Stimulated activated CD4-positive, alpha-beta T cell treated with anti-CD3 and anti-CD28 coated beads, TNF-alpha, amount 100 ng/mL, for 24 hours (primary cell): Measurements from ENCODE around the gene CENPF.

Experiments used
- DNase-seq, 3 experiments: peaks; one replicate each; pipeline ENCODE4 v3.0.0-alpha.2; 2020; ENCODE audit warnings: low read depth in 3 of 3

CENPF gene

DNA sequence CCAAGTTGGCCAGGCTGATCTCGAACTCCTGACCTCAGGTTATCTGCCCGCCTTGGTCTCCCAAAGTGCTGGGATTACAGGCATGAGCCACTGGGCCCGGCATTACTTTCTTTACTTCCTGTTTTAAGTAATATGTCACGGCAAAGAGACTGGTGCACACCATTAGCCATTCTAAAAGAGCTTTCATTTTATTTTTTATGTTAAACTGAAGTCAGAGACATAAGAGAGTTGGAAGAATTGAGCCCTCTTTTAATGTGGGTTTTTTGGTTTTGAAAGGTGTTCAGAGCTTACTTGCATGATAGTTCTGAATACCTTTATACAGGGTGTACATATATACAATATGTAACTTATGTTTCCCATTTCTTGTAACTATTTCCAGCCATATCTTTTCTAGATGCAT is 14.3 kb downstream of the CENPF start:
- no peak for DNase-seq

GRCh38 chr1:214617843-214618242 is 14.8 kb downstream of the CENPF start:
- DNase-seq = no peak

- DNase-seq = no peak
Observed at GRCh38 chr1:214621236-214621635, 18.2 kb downstream of the CENPF start.

DNA sequence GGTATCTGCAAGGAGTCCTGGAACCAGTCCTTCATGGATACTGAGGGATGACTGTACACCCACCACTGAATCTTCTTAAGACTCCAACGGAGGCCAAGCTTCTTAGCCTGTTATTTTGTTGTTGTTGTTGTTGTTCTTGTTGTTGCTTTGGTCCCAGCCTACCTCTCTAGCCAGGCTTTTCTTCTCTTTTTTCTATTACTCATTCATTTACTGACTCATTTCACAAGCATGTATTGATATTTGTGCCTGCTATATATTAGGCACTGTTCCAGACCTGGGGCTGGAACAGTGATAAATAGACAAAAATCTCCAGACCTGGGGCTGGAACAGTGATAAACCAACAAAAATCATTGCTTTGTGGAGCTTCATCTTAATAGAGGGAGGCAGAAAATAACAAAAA is 20.4 kb downstream of the CENPF start:
- DNase-seq = no peak

DNA sequence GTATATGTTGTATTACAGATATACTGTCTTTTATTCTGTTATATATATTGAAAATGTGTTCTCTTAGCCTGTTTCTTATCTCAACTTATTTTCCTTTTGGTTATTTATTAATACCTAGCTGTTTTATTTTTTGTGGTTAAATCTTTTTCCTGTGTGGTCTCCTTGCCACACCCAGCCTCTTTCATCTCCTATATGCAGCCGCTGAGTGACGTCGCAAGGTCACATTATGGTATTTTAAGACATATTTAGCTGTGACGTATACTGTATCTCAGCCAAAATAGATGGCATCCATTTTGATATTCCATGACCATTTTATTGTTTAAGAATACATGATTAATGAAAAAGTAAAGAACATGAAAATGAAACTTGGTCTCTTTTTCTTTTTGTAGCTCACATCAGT is 29.1 kb downstream of the CENPF start:
- no peak for DNase-seq

DNA sequence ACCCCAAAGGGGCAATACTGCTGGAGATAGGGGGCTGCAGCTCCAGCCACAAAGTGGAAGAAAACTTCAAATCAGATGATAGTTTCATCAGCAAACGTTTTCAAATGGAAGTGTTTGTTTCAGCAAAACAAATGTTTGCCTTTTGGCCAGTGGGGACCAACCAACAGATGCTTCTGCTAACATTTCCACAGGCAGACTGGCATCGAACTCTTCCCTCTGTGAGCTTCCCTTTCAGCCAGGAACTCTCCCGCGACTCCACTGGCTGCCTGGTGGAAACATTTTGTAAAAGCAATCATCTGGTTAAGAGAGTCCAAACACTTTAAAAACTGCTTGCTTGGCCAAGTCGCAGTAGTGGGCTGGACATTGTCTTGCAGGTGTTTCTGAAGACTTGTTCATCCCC is 30.7 kb downstream of the CENPF start:
- DNase-seq = no peak

DNA sequence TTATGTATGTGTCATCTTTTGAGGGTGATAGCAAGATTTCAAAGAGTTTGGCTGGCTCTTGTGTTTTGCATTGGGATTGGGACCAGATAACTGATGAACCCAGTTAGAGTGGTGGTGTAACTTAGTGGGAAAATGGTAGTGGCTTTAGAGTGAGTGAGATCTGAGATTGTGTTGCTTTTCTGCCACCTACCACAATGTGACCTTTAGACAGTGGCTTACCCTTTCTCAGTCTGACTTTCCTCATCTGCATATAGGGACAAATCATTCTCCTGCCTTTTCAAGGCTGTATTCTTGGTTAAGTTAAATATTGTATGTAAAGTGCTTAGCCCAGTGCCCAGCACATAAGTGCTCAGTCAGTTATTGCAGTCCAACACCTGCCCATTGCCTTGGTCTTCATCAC is 31.3 kb downstream of the CENPF start:
- no peak for DNase-seq

GRCh38 chr1:214635086-214635485 is 32.1 kb downstream of the CENPF start:
- DNase-seq = no peak

DNA sequence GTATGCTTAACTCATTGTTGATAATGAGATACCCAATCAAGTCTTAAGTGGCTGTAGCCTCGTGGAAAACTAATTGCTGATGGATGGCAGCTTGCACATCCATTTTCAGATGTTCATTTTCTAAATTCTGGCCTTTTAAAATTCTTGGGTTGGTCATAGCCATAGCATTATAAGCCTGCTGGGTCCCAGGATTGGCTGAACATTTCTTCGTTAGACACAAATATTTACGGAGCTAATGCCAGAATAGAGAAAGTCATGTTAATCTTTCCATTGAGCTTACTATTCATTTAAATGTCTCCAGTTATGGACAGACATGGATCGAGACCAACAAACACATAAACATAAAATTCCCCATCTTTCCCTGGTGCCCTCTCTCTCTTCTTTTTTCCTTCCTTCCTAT is 32.5 kb downstream of the CENPF start:
- no peak for DNase-seq

GRCh38 chr1:214636436-214636835 is 33.4 kb downstream of the CENPF start:
- DNase-seq = no peak

GRCh38 chr1:214637125-214637524 is 34.1 kb downstream of the CENPF start:
- no peak for DNase-seq

- no peak for DNase-seq
Observed at GRCh38 chr1:214637722-214638458, 34.9 kb downstream of the CENPF start.

GRCh38 chr1:214638459-214638807 is 35.4 kb downstream of the CENPF start:
- DNase-seq = no peak

DNA sequence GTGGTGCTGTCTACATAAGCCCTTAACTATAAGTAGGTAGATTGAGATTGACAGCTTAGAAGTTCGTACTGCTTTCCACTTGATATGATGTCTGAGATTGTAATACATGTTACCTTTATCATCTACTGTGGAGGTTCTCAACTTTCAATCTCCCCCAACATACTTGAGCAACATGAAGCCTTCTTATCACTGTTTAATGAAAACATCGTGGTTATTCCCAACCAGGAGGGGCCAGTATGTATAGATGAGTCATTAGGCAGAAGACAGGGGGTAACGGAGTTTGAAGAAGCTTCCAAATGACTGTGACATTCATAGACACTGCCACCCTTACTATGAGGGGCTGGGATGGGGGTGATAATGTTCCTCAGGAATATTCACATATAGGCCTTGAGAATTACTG is 36.0 kb downstream of the CENPF start:
- DNase-seq = no peak

DNA sequence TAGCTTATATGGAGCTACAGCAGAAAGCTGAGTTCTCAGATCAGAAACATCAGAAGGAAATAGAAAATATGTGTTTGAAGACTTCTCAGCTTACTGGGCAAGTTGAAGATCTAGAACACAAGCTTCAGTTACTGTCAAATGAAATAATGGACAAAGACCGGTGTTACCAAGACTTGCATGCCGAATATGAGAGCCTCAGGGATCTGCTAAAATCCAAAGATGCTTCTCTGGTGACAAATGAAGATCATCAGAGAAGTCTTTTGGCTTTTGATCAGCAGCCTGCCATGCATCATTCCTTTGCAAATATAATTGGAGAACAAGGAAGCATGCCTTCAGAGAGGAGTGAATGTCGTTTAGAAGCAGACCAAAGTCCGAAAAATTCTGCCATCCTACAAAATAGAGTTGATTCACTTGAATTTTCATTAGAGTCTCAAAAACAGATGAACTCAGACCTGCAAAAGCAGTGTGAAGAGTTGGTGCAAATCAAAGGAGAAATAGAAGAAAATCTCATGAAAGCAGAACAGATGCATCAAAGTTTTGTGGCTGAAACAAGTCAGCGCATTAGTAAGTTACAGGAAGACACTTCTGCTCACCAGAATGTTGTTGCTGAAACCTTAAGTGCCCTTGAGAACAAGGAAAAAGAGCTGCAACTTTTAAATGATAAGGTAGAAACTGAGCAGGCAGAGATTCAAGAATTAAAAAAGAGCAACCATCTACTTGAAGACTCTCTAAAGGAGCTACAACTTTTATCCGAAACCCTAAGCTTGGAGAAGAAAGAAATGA is 37.6 kb downstream of the CENPF start:
- DNase-seq = no peak

DNA sequence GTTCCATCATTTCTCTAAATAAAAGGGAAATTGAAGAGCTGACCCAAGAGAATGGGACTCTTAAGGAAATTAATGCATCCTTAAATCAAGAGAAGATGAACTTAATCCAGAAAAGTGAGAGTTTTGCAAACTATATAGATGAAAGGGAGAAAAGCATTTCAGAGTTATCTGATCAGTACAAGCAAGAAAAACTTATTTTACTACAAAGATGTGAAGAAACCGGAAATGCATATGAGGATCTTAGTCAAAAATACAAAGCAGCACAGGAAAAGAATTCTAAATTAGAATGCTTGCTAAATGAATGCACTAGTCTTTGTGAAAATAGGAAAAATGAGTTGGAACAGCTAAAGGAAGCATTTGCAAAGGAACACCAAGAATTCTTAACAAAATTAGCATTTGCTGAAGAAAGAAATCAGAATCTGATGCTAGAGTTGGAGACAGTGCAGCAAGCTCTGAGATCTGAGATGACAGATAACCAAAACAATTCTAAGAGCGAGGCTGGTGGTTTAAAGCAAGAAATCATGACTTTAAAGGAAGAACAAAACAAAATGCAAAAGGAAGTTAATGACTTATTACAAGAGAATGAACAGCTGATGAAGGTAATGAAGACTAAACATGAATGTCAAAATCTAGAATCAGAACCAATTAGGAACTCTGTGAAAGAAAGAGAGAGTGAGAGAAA is 38.4 kb downstream of the CENPF start:
- no peak for DNase-seq

GRCh38 chr1:214643030-214643429 is 40.0 kb downstream of the CENPF start:
- no peak for DNase-seq

GRCh38 chr1:214645712-214646111 is 42.7 kb downstream of the CENPF start:
- no peak for DNase-seq

DNA sequence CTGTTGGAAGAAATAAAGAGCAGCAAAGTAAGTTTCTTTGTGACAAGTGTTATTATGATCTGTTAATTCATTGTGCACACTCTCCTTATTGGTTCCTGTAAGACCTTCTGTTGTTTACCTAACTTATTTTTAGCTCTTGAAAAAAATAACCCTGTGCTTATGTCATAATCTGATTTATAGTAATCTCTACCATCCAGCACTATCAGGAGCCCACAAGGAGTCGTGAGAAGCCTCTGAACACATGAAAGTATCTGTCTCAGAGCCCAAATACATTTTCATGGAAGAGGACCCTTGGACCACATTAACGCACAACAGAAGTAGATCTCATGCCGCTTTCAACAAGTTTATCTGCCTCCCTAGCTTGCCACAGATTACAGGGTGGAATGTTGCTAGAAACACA is 45.8 kb downstream of the CENPF start:
- DNase-seq = no peak

DNA sequence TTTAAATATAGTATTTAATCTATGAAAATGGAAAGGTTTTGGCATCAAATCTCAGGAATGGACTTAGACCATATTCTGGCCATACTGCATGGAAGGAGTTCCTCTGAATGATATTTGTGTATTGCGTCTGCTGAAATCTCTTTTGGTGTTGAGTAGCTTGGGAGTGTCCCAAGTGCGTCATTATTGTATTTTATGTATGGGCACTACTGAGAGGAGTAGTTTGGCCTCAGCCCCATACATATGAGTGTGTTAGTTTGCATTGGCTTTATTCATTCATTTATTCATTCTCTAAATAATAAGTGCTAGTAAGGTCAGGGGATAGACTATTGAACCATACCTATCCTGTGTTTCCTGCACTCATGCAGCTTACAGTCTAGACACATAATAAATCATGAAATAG is 46.6 kb downstream of the CENPF start:
- DNase-seq = no peak

GRCh38 chr1:214650664-214651063 is 47.7 kb downstream of the CENPF start:
- DNase-seq = no peak

GRCh38 chr1:214657299-214657698 is 54.3 kb downstream of the CENPF start:
- no peak for DNase-seq

DNA sequence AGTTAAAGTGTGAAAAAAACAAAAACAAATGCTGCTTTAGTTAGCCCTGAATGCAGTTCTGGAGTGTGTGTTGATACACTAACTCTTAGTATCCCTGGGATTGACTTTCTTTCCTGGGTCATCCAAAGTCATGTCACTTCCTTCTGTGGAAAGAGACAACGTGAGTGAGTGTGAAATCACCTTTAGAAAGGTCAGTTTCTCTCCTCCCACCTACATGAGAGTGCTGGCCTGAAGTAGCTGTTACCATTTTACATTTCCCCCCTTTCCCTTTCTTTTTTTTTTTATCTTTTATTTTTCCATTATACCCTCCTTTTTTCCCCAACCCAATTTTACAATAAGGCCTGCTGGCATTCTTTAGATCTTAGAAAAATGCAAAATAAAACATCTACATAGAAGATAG is 55.2 kb downstream of the CENPF start:
- no peak for DNase-seq
